NCI-H2227 (cell line): ENCODE measurements around the gene HNRNPH1.
"Not testable (repeated sequence)": the region's sequence is repeated elsewhere in the genome, so short reads cannot be mapped to it uniquely, and the experiment has no call there.

Experiments used
- DNase-seq: peaks from one replicate; lab custom pipeline; 2025; ENCODE audit not compliant: unreplicated experiment; lab: John Stamatoyannopoulos, UW

HNRNPH1 gene, protein sequence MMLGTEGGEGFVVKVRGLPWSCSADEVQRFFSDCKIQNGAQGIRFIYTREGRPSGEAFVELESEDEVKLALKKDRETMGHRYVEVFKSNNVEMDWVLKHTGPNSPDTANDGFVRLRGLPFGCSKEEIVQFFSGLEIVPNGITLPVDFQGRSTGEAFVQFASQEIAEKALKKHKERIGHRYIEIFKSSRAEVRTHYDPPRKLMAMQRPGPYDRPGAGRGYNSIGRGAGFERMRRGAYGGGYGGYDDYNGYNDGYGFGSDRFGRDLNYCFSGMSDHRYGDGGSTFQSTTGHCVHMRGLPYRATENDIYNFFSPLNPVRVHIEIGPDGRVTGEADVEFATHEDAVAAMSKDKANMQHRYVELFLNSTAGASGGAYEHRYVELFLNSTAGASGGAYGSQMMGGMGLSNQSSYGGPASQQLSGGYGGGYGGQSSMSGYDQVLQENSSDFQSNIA

GRCh38 chr5:179623003-179623905, at the start of gene HNRNPH1:
Gene HNRNPH1, minus strand, starts transcription at chr5:179623671. Its CDS starts 538 bp downstream, at chr5:179623133.
- peak; percentile 98 for DNase-seq

- peak; percentile 5 for DNase-seq
These were observed 44.9 kb upstream of the HNRNPH1 start for GRCh38 chr5:179668391-179668790.

DNA sequence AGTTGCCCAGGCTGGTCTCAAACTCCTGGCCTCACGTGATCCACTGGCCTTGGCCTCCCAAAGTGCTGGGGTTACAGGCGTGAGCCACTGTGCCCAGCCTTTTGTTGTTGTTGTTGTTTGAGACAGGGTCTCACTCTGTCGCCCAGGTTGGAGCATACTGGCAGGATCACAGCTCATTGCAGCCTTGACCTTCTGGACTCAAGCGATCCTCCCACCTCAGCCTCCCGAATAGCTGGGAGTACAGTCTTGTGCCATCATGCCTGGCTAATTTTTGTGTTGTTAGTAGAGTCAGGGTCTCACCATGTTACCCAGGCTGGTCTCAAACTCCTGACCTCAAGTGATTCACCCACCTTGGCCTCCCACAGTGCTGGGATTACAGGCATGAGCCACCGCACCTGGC, 38.2 kb upstream of the HNRNPH1 start:
- DNase-seq, result not testable (repeated sequence)

DNA sequence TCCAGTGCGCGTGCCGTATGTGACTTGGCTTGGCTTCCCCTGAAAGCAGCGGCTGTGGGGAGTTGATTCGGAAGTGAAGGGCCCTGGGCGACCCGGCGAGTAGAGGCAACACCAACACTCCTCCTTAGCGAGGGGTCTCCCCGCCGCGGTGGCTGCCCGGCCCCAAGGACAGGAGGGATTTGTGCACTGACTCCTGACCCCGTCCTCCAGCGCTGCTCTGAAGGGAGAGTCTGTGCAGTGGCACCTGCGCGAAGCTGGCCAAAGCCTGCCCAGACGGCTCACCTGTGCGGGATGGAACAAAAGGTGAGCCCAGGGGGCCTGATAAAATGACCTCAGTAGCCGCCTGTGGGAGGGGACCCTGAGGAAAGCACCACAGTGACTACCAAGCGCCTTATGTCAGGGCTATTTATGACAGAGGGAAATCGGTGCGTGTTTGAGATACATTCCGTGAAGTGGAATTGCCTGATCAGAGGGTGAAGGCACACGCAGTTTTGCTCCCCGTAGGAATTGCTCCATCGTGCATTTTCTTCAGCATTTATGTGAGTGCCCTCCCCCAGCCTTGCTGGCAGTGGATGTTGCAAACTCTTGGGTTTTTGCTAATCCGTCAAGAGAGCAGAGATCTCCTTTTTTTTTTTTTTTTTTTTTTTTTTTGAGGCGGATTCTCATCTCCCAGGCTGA, 34.8 kb upstream of the HNRNPH1 start:
- peak; percentile 5 for DNase-seq

- DNase-seq, result not testable (repeated sequence)
These were observed 34.1 kb upstream of the HNRNPH1 start for GRCh38 chr5:179657302-179658178.

- DNase-seq, result not testable (repeated sequence)
These were observed 29.7 kb upstream of the HNRNPH1 start for GRCh38 chr5:179653135-179653534.

DNA sequence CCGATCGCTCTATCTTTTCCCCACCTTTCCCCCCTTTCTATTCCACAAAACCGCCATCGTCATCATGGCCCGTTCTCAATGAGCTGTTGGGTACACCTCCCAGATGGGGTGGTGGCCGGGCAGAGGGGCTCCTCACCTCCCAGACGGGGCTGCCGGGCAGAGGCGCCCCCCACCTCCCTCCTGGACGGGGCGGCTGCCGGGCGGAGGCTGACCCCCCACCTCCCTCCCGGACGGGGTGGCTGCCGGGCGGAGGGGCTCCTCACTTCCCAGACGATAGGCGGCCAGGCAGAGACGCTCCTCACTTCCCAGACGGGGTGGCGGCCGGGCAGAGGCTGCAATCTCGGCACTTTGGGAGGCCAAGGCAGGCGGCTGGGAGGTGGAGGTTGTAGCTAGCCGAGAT, 26.8 kb upstream of the HNRNPH1 start:
- DNase-seq, result not testable (repeated sequence)

GRCh38 chr5:179649166-179649703, 25.8 kb upstream of the HNRNPH1 start:
- not testable (repeated sequence) for DNase-seq

DNA sequence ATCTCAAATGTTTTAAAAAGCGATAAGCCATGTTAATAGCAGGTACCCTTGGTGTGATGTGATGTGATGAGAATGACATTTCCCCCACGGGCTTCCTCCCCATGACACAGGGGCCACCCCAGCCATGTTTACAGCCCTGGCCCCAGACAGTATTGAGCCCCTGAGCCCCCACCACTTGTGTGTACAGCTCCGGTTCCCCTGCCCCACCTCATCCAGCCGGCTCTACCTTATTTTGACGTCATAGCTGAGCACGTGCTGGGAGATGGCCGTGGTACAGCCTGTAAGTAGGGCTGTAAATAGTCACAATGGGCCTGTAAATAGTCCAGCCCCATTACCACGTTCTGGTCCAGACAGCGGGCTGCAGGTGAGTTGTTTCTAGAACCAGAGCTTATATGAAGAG, 24.9 kb upstream of the HNRNPH1 start:
- DNase-seq, result no peak

- DNase-seq, result not testable (repeated sequence)
These were observed 21.3 kb upstream of the HNRNPH1 start for GRCh38 chr5:179644766-179645165.

DNA sequence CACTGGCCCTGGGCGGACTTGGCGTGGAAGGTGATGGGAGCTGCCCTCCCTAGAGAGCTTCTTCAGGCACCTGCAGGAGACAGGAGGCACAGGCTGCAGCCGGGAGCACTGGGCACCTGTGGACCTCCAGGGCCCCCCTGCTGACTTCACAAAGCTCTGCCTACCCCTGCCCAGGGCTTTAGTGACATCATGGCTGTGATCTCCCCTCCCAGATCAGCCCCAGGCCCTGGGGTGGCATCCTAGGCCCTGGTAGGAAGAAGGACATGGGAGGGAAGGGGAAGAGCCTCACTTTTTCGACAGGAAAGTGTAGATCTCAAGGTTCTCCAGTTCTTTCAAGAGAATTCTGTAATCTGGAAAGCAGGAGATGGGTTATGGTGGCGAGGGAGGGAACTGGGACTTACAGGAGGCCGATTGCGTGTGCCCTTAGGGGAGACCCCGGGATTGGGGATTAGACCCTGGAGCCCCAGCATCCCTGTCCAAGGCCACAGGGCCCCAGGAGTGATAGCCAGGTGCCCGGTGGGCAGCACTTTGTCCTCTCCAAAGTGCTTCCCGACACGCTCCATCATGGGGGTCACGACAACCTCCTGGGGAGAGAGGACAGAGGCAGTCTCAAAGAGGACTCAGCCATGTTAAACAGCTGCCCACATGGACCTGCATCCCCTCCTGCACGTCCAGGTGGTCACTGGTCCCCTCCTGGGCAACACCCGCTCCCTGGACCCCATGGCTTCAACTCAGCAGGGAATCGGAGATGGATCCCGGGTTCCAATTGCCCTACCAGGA, 19.9 kb upstream of the HNRNPH1 start:
- not testable (repeated sequence) for DNase-seq

GRCh38 chr5:179642626-179643025, 19.2 kb upstream of the HNRNPH1 start:
- DNase-seq, result not testable (repeated sequence)

DNA sequence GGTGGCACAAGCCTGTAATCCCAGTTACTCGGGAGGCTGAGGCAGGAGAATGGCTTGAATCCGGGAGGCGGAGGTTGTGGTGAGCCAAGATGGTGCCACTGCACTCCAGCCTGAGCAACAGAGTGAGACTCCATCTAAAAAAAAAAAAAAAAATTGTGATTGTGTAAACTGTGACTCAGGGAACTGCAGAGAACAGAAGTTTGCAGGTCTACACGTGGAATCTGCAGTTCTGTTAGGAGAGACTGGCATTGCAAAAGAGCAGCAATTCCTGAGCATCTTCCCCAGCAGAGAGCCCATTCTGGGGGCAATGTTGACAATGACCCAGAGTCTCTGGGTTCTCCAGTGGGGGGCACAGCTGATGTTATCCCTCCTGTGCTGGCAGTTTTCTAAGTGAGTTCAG, 18.3 kb upstream of the HNRNPH1 start:
- DNase-seq, result not testable (repeated sequence)

DNA sequence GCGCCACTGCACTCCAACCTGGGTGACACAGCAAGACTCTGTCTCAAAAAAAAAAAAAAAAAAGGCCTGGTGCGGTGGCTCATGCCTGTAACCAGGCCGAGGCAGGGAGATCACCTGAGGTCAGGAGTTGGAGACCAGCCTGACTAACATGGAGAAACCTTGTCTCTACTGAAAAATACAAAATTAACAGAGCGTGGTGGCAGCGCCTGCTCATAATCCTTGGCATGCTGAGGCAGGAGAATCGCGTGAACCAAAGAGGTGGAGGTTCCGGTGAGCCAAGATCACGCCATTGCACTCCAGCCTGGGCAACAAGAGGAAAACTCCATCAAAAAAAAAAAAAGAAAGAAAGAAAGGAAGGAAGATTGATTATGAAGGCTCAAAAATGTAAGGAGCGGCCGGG, 15.8 kb upstream of the HNRNPH1 start:
- not testable (repeated sequence) for DNase-seq

GRCh38 chr5:179634370-179635172, 11.1 kb upstream of the HNRNPH1 start:
- not testable (repeated sequence) for DNase-seq

- DNase-seq, result not testable (repeated sequence)
These were observed 10.3 kb upstream of the HNRNPH1 start for GRCh38 chr5:179633501-179634369.

GRCh38 chr5:179624841-179625271, 1.4 kb upstream of the HNRNPH1 start:
- no peak for DNase-seq
